ENCODE results near the gene CELF2.

- TF ChIP-seq NFE2 (IDR thresholded peaks at IDR 0.05; ENCODE audit: low read depth), result no peak
- no peak for TF ChIP-seq CHD2 (IDR thresholded peaks at IDR 0.05; ENCODE audit: low read depth, low read length)
- no peak for TF ChIP-seq L3MBTL2 (IDR thresholded peaks at IDR 0.05)
- TF ChIP-seq, protein P1, sequence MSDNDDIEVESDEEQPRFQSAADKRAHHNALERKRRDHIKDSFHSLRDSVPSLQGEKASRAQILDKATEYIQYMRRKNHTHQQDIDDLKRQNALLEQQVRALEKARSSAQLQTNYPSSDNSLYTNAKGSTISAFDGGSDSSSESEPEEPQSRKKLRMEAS (CRISPR knock-in tag; IDR thresholded peaks at IDR 0.05), result no peak
- no peak for TF ChIP-seq ZBTB7A (IDR thresholded peaks at IDR 0.05; ENCODE audit: borderline replicate concordance, control insufficient read depth, low read depth, low read length)
- no peak for TF ChIP-seq POLR2A (conservative IDR thresholded peaks at IDR 0.05)
- TF ChIP-seq, protein P2, sequence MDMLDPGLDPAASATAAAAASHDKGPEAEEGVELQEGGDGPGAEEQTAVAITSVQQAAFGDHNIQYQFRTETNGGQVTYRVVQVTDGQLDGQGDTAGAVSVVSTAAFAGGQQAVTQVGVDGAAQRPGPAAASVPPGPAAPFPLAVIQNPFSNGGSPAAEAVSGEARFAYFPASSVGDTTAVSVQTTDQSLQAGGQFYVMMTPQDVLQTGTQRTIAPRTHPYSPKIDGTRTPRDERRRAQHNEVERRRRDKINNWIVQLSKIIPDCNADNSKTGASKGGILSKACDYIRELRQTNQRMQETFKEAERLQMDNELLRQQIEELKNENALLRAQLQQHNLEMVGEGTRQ (CRISPR knock-in tag; IDR thresholded peaks at IDR 0.05), result no peak
- TF ChIP-seq, protein P3, sequence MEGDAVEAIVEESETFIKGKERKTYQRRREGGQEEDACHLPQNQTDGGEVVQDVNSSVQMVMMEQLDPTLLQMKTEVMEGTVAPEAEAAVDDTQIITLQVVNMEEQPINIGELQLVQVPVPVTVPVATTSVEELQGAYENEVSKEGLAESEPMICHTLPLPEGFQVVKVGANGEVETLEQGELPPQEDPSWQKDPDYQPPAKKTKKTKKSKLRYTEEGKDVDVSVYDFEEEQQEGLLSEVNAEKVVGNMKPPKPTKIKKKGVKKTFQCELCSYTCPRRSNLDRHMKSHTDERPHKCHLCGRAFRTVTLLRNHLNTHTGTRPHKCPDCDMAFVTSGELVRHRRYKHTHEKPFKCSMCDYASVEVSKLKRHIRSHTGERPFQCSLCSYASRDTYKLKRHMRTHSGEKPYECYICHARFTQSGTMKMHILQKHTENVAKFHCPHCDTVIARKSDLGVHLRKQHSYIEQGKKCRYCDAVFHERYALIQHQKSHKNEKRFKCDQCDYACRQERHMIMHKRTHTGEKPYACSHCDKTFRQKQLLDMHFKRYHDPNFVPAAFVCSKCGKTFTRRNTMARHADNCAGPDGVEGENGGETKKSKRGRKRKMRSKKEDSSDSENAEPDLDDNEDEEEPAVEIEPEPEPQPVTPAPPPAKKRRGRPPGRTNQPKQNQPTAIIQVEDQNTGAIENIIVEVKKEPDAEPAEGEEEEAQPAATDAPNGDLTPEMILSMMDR (IDR thresholded peaks at IDR 0.05 in 2 of 3, conservative IDR thresholded peaks at IDR 0.05 in 1 of 3; ENCODE audit: insufficient read depth in 2 of 3, low read depth in 1 of 3, low read length in 3 of 3), result no peak
- TF ChIP-seq ZNF121 (CRISPR knock-in tag; conservative IDR thresholded peaks at IDR 0.05), result no peak
- no peak for TF ChIP-seq U2AF1 (optimal IDR thresholded peaks at IDR 0.05; ENCODE audit: low read depth, low read length)
These were observed 5.7 kb upstream of the CELF2 start for GRCh38 chr10:11011984-11012383.

Measured in K562 (cell line).